ENCODE measurements around the gene PSMD13.

DNA sequence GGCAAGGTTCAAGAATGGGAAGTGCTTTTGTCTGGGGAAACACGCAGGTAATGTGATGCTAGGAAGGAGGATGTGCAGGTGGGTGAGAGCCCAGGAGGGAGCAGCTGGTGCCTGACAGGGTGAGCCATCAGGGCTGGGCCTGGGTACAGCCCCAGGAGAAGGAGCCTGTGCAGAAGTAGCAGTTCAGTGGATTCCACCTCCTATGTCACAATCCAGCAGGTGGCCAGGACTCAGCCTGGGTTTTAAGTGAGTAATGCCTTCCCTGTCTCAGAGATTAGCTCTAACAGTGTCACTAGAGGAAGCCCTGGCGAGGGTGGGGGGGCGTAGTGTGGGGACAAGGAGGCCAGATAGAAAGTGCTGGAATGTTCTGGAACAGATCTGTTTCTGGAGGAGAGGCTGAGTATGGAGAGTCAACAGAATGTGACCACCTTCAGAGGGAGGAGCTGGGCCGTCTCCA, 21.2 kb upstream of the PSMD13 start:
- no peak for TF ChIP-seq YY1 (IDR thresholded peaks at IDR 0.05; ENCODE audit: extremely low read depth, insufficient replicate concordance, low read depth, low read length)
- no peak for TF ChIP-seq SRF (IDR thresholded peaks at IDR 0.05; ENCODE audit: low read depth)
- TF ChIP-seq, protein P1, sequence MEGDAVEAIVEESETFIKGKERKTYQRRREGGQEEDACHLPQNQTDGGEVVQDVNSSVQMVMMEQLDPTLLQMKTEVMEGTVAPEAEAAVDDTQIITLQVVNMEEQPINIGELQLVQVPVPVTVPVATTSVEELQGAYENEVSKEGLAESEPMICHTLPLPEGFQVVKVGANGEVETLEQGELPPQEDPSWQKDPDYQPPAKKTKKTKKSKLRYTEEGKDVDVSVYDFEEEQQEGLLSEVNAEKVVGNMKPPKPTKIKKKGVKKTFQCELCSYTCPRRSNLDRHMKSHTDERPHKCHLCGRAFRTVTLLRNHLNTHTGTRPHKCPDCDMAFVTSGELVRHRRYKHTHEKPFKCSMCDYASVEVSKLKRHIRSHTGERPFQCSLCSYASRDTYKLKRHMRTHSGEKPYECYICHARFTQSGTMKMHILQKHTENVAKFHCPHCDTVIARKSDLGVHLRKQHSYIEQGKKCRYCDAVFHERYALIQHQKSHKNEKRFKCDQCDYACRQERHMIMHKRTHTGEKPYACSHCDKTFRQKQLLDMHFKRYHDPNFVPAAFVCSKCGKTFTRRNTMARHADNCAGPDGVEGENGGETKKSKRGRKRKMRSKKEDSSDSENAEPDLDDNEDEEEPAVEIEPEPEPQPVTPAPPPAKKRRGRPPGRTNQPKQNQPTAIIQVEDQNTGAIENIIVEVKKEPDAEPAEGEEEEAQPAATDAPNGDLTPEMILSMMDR (IDR thresholded peaks at IDR 0.05 in 2 of 3, conservative IDR thresholded peaks at IDR 0.05 in 1 of 3; ENCODE audit: borderline replicate concordance in 1 of 3, insufficient read depth in 1 of 3, low read depth in 2 of 3, low read length in 2 of 3): no peak
- no peak for TF ChIP-seq POLR2A (IDR thresholded peaks at IDR 0.05; ENCODE audit: borderline replicate concordance, extremely low read depth, insufficient read depth, insufficient read length)
- TF ChIP-seq, protein P2, sequence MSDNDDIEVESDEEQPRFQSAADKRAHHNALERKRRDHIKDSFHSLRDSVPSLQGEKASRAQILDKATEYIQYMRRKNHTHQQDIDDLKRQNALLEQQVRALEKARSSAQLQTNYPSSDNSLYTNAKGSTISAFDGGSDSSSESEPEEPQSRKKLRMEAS (IDR thresholded peaks at IDR 0.05): no peak
- TF ChIP-seq EZH2 (IDR thresholded peaks at IDR 0.05): no peak
- TF ChIP-seq RAD21 (IDR thresholded peaks at IDR 0.05; ENCODE audit: low read depth): no peak
- no peak; the same call in 1 of the 2 replicates for TF ChIP-seq POLR2AphosphoS5 (IDR thresholded peaks at IDR 0.05; ENCODE audit: low read depth, low read length)
- no peak for TF ChIP-seq SIN3A (IDR thresholded peaks at IDR 0.05; ENCODE audit: low read depth)
- TF ChIP-seq CEBPB (IDR thresholded peaks at IDR 0.05; ENCODE audit: low read depth): no peak
- TF ChIP-seq SP1 (IDR thresholded peaks at IDR 0.05; ENCODE audit: low read depth): no peak
- TF ChIP-seq TCF7L2 (IDR thresholded peaks at IDR 0.05; ENCODE audit: borderline replicate concordance, extremely low read depth, insufficient read depth, insufficient read length): no peak

Measured in HCT116 (cell line).